ENCODE results near the gene GPR61.

- TF ChIP-seq GATA2 (IDR thresholded peaks at IDR 0.05; ENCODE audit: low read depth, low read length) (no peak), GATA3 (IDR thresholded peaks at IDR 0.05; ENCODE audit: low read depth, low read length) (no peak)
These were observed 48.3 kb upstream of the GPR61 start for GRCh38 chr1:109491372-109491771.
